Loucy (cell line): ENCODE results near the gene MRPL53.
A peak's percentile ranks its signal among the peaks of the same experiment; 100 is the strongest.
"Not testable (repeated sequence)": the region's sequence is repeated elsewhere in the genome, so short reads cannot be mapped to it uniquely, and the experiment has no call there.

Source experiments
- H2AFZ ChIP-seq: fragments of 200-600 bp; sonication (generic); 2 replicates; pipeline ENCODE4 v1.6.0; 2016; ENCODE audit warnings: antibody characterized with exemption, mild to moderate bottlenecking, low read length, moderate library complexity
- H3F3A ChIP-seq: fragments of 200-600 bp; 2 replicates; pipeline ENCODE4 v1.6.0; 2016; ENCODE audit warnings: antibody characterized with exemption, low read depth, mild to moderate bottlenecking
- H3K27me3 ChIP-seq: fragments of 200-600 bp; sonication (generic); 2 replicates; pipeline ENCODE4 v1.6.1; 2014; ENCODE audit warnings: low read length, mild to moderate bottlenecking; ENCODE audit not compliant: insufficient read depth, poor library complexity, severe bottlenecking
- H3K36me3 ChIP-seq: fragments of 200-600 bp; sonication (generic); 2 replicates; pipeline ENCODE4 v1.6.1; 2016; ENCODE audit warnings: low read length; ENCODE audit not compliant: insufficient read depth
- H3K4me1 ChIP-seq: fragments of 200-600 bp; sonication (generic); 2 replicates; pipeline ENCODE4 v1.5.1; 2014; ENCODE audit warnings: low read length, mild to moderate bottlenecking; ENCODE audit not compliant: insufficient read depth, poor library complexity, severe bottlenecking
- H3K4me2 ChIP-seq: fragments of 200-600 bp; sonication (generic); 2 replicates; pipeline ENCODE4 v1.6.0; 2014; ENCODE audit warnings: antibody characterized with exemption, low read length, low read depth, mild to moderate bottlenecking; ENCODE audit not compliant: poor library complexity, severe bottlenecking
- H3K4me3 ChIP-seq: fragments of 200-600 bp; sonication (generic); 2 replicates; pipeline ENCODE4 v1.5.1; 2014; ENCODE audit warnings: low read length, mild to moderate bottlenecking, mixed read lengths; ENCODE audit not compliant: poor library complexity, severe bottlenecking
- H3K79me2 ChIP-seq: fragments of 200-600 bp; sonication (generic); 2 replicates; pipeline ENCODE4 v1.6.1; 2014; ENCODE audit warnings: low read length; ENCODE audit not compliant: insufficient read depth
- H3K9ac ChIP-seq: fragments of 200-600 bp; sonication (generic); 2 replicates; pipeline ENCODE4 v1.6.0; 2014; ENCODE audit warnings: mild to moderate bottlenecking, low read depth, low read length, moderate library complexity; ENCODE audit not compliant: poor library complexity, severe bottlenecking
- H3K9me2 ChIP-seq: fragments of 200-600 bp; sonication (generic); replicated peaks from 2 replicates; pipeline ENCODE4 v1.6.1; 2016; ENCODE audit warnings: low read depth, low read length, mixed read lengths
- H3K9me3 ChIP-seq: fragments of 200-600 bp; sonication (generic); 2 replicates; pipeline ENCODE4 v1.6.1; 2014; ENCODE audit warnings: mild to moderate bottlenecking, antibody characterized with exemption, low read length, low read depth; ENCODE audit not compliant: insufficient read depth
- H4K20me1 ChIP-seq: fragments of 200-600 bp; sonication (generic); 2 replicates; pipeline ENCODE4 v1.6.0; 2014; ENCODE audit warnings: antibody characterized with exemption, low read length, mild to moderate bottlenecking; ENCODE audit not compliant: insufficient read depth, poor library complexity, severe bottlenecking
- CTCF ChIP-seq: fragments of 200-600 bp; sonication (generic); conservative IDR thresholded peaks from 2 replicates; pipeline ENCODE4 v1.5.1; 2014; ENCODE audit warnings: mild to moderate bottlenecking, antibody characterized with exemption, low read length
- EZH2phosphoT487 ChIP-seq: fragments of 200-600 bp; IDR thresholded peaks from 2 replicates; pipeline ENCODE4 v1.6.1; 2018; ENCODE audit warnings: antibody characterized with exemption, mild to moderate bottlenecking, moderate library complexity, borderline replicate concordance

The MRPL53 gene

GRCh38 chr2:74462054-74462785 lies 10.3 kb downstream of the MRPL53 start:
- H3K4me2 ChIP-seq: no peak overlapping the region
- H2AFZ ChIP-seq: no peak overlapping the region
- no peak overlapping the region for H3K9ac ChIP-seq
- H3K4me3 ChIP-seq: no peak overlapping the region
- H3K36me3 ChIP-seq: no peaks in the 10 kb centered on the region; the same call in 1 of the 2 replicates
- TF ChIP-seq EZH2phosphoT487 (no peak), CTCF (no peak)
- H3F3A ChIP-seq: peaks cover 4% of the 10 kb centered on the region; the same call in 1 of the 2 replicates
- H3K79me2 ChIP-seq: peaks cover 40% of the 10 kb centered on the region
- no peaks in the 10 kb centered on the region for H3K9me3 ChIP-seq
- no peaks in the 10 kb centered on the region for H3K9me2 ChIP-seq
- H3K4me1 ChIP-seq: peaks cover 13% of the 10 kb centered on the region
- H3K27me3 ChIP-seq: no peaks in the 10 kb centered on the region
- H4K20me1 ChIP-seq: peaks cover 7% of the 10 kb centered on the region

- Histone ChIP-seq H3F3A (peaks cover 9% of the 10 kb centered on the region), H3K4me2 (no peak overlapping the region), H3K27me3 (no peaks in the 10 kb centered on the region), H3K9me2 (no peaks in the 10 kb centered on the region), H4K20me1 (peaks cover 7% of the 10 kb centered on the region), H3K36me3 (no peaks in the 10 kb centered on the region; the same call in 1 of the 2 replicates), H3K9me3 (no peaks in the 10 kb centered on the region), H3K4me3 (no peak overlapping the region), H3K4me1 (peaks cover 18% of the 10 kb centered on the region), H3K9ac (no peak overlapping the region), H2AFZ (no peak overlapping the region), H3K79me2 (peaks cover 45% of the 10 kb centered on the region)
- TF ChIP-seq EZH2phosphoT487 (no peak), CTCF (peak; percentile 46)
Observed at GRCh38 chr2:74461187-74462053, 11.1 kb downstream of the MRPL53 start.

- not testable (repeated sequence) for H3K4me3 ChIP-seq, H3K27me3 ChIP-seq, H4K20me1 ChIP-seq, H3K9me3 ChIP-seq, H3K4me2 ChIP-seq, H2AFZ ChIP-seq, H3F3A ChIP-seq, H3K9ac ChIP-seq, H3K36me3 ChIP-seq, H3K9me2 ChIP-seq
- Histone ChIP-seq H3K79me2 (peaks cover 52% of the 10 kb centered on the region), H3K4me1 (peaks cover 27% of the 10 kb centered on the region)
Observed at GRCh38 chr2:74460187-74460586, 12.3 kb downstream of the MRPL53 start.

- not testable (repeated sequence) for H2AFZ ChIP-seq, H3F3A ChIP-seq, H3K9me2 ChIP-seq, H3K9me3 ChIP-seq, H4K20me1 ChIP-seq, H3K27me3 ChIP-seq, H3K36me3 ChIP-seq
- peak overlapping the region; percentile 86 for H3K4me2 ChIP-seq
- peaks cover 49% of the 10 kb centered on the region for H3K79me2 ChIP-seq
- peaks cover 26% of the 10 kb centered on the region for H3K4me1 ChIP-seq
- H3K9ac ChIP-seq: peak overlapping the region; percentile 91
- H3K4me3 ChIP-seq: peak overlapping the region; percentile 97
Observed at GRCh38 chr2:74459503-74460118, 12.9 kb downstream of the MRPL53 start.
